IMR-90 (cell line): ENCODE data around the gene DUS2. TPM values are rescaled to one million over a fixed set of nuclear protein-coding genes. Genes with fewer than 3 reads are reported as not detected.
"Not testable (repeated sequence)": the region's sequence is repeated elsewhere in the genome, so short reads cannot be mapped to it uniquely, and the experiment has no call there.

Experiments used
- ATAC-seq: fragments of 200-7000 bp; cut with Tn5 transposase; 2 replicates; pipeline ENCODE4 v1.9.1; 2020; ENCODE audit warnings: low read depth, mild to moderate bottlenecking, moderate library complexity
- BruUV-seq: library from RNA; stranded (reverse); fragments of 400-500 nt; replicated peaks from 2 replicates; lab custom pipeline; 2021; lab: Mats Ljungman, UMichigan
- CTCF ChIA-PET: fragments of 300-600 bp; formaldehyde crosslinking; extraction: SDS; loops from one replicate; lab custom pipeline; 2021; ENCODE audit warnings: antibody characterized with exemption; lab: Yijun Ruan, JAX
- POLR2A ChIA-PET: fragments of 300-600 bp; sonication (Branson Sonifier 250); formaldehyde crosslinking; loops from one replicate; lab custom pipeline; 2022; ENCODE audit warnings: antibody characterized with exemption; ENCODE audit not compliant: unreplicated experiment; lab: Charles Lee
- DNase-seq: peaks from one replicate; pipeline ENCODE4 v3.0.0; 2013
- H2AFZ ChIP-seq: replicated peaks from 2 replicates; pipeline ENCODE3; 2013; ENCODE audit warnings: low read length, mild to moderate bottlenecking; ENCODE audit not compliant: poor library complexity
- H2AK5ac ChIP-seq: 2 replicates; pipeline ENCODE4 v1.6.1; 2013; ENCODE audit warnings: low read depth, low read length, inconsistent platforms
- H2AK9ac ChIP-seq: replicated peaks from 2 replicates; pipeline ENCODE3; 2013; ENCODE audit warnings: mild to moderate bottlenecking, low read depth, low read length, moderate library complexity; ENCODE audit not compliant: poor library complexity
- H2BK120ac ChIP-seq: 2 replicates; pipeline ENCODE4 v1.6.1; 2013; ENCODE audit warnings: low read depth, low read length, inconsistent platforms
- H2BK15ac ChIP-seq: 3 replicates; pipeline ENCODE4 v1.6.1; 2013; ENCODE audit warnings: low read depth, low read length, inconsistent platforms
- H2BK20ac ChIP-seq: 2 replicates; pipeline ENCODE4 v1.6.1; 2013; ENCODE audit warnings: low read depth, mild to moderate bottlenecking, inconsistent platforms, low read length, moderate library complexity
- H2BK5ac ChIP-seq: 2 replicates; pipeline ENCODE4 v1.6.1; 2013; ENCODE audit warnings: mild to moderate bottlenecking, low read depth, low read length, inconsistent platforms; ENCODE audit not compliant: poor library complexity, severe bottlenecking
- H3K14ac ChIP-seq: replicated peaks from 2 replicates; pipeline ENCODE4 v1.6.1; 2013; ENCODE audit warnings: low read depth, low read length, inconsistent platforms
- H3K18ac ChIP-seq: 2 replicates; pipeline ENCODE4 v1.6.1; 2013; ENCODE audit warnings: low read depth, low read length, control low read depth
- H3K23ac ChIP-seq: 2 replicates; pipeline ENCODE4 v1.6.1; 2013; ENCODE audit warnings: low read depth, low read length, inconsistent platforms
- H3K27ac ChIP-seq: 2 replicates; pipeline ENCODE4 v1.5.1; 2013; ENCODE audit warnings: mild to moderate bottlenecking, control low read depth, low read length; ENCODE audit not compliant: insufficient read depth
- H3K27me3 ChIP-seq: 2 replicates; pipeline ENCODE4 v1.6.1; 2013; ENCODE audit warnings: low read length; ENCODE audit not compliant: control insufficient read depth, insufficient read depth
- H3K36me3 ChIP-seq: 2 replicates; pipeline ENCODE4 v1.6.1; 2013; ENCODE audit warnings: low read length, mixed read lengths; ENCODE audit not compliant: control insufficient read depth, insufficient read depth
- H3K4ac ChIP-seq: 2 replicates; pipeline ENCODE4 v1.6.1; 2013; ENCODE audit warnings: low read depth, low read length, inconsistent platforms
- H3K4me1 ChIP-seq: 2 replicates; pipeline ENCODE4 v1.6.1; 2013; ENCODE audit warnings: low read length, mixed read lengths; ENCODE audit not compliant: control insufficient read depth, insufficient read depth
- H3K4me2 ChIP-seq: 2 replicates; pipeline ENCODE4 v1.6.1; 2013; ENCODE audit warnings: low read depth, mild to moderate bottlenecking, control low read depth, low read length, moderate library complexity
- H3K4me3 ChIP-seq: 2 replicates; pipeline ENCODE4 v1.5.1; 2013; ENCODE audit warnings: low read depth, mild to moderate bottlenecking, control low read depth, low read length, moderate library complexity; ENCODE audit not compliant: insufficient read depth
- H3K56ac ChIP-seq: 2 replicates; pipeline ENCODE4 v1.6.1; 2013; ENCODE audit warnings: low read length, inconsistent platforms; ENCODE audit not compliant: insufficient read depth; ENCODE audit errors: extremely low read depth
- H3K79me1 ChIP-seq, 2 experiments: 2 replicates each; pipeline ENCODE4 v1.6.1; 2013; ENCODE audit warnings: low read length in 2 of 2, inconsistent platforms in 1 of 2, low read depth in 1 of 2
- H3K9ac ChIP-seq: 2 replicates; pipeline ENCODE4 v1.6.1; 2013; ENCODE audit warnings: low read depth, low read length, control low read depth
- H3K9me1 ChIP-seq: 2 replicates; pipeline ENCODE4 v1.6.1; 2013; ENCODE audit warnings: low read length, inconsistent platforms; ENCODE audit not compliant: insufficient read depth
- H3K9me3 ChIP-seq: 2 replicates; pipeline ENCODE4 v1.6.1; 2013; ENCODE audit warnings: low read length; ENCODE audit not compliant: control insufficient read depth, insufficient read depth
- H4K20me1 ChIP-seq: 2 replicates; pipeline ENCODE4 v1.6.1; 2013; ENCODE audit warnings: low read length, inconsistent platforms; ENCODE audit not compliant: insufficient read depth
- H4K5ac ChIP-seq: 2 replicates; pipeline ENCODE4 v1.6.1; 2013; ENCODE audit warnings: mild to moderate bottlenecking, low read depth, low read length, control low read depth
- H4K8ac ChIP-seq, 2 experiments: 2 replicates each; pipeline ENCODE4 v1.6.1; 2013; ENCODE audit warnings: low read depth in 2 of 2, low read length in 2 of 2, control low read depth in 1 of 2, inconsistent platforms in 1 of 2
- H4K91ac ChIP-seq: 2 replicates; pipeline ENCODE4 v1.6.1; 2013; ENCODE audit warnings: low read depth, low read length, inconsistent platforms; ENCODE audit not compliant: insufficient read depth
- WGBS, 2 experiments: methylation state at CpG; one replicate each; pipeline versions ENCODE4 v1.1.5 to v1.1.7; 2013; ENCODE audit warnings: missing lambda C conversion rate in 2 of 2; ENCODE audit not compliant: insufficient read length in 1 of 2; ENCODE audit errors: extremely low coverage in 2 of 2; 5-methylcytosine and 5-hydroxymethylcytosine counted together
- dilution Hi-C: fragments of 300-500 bp; cut with HindIII; formaldehyde crosslinking; loops from one replicate; pipeline ENCODE4 v1.14.3; 2018; ENCODE audit warnings: low sequenced_read_pairs; ENCODE audit not compliant: unreplicated experiment
- in situ Hi-C: fragments of 300-500 bp; cut with MboI; formaldehyde crosslinking; loops from 3 replicates; pipeline ENCODE4 v1.14.3; 2019; ENCODE audit warnings: low sequenced_read_pairs, inconsistent platforms, mixed read lengths
- intact Hi-C: fragments of 100-400 bp; cut with micrococcal nuclease; formaldehyde crosslinking; loops from 2 replicates; pipeline ENCODE4 v1.10.0; 2022
- polyA plus RNA-seq, 3 experiments: library from polyadenylated mRNA; depleted of rRNA; stranded (reverse); fragments of >200 nt; gene quantifications; 2 replicates each; pipeline ENCODE4 v1.2.3, GENCODE V29; 2012; ENCODE audit warnings: low replicate concordance in 1 of 3
- total RNA-seq: library from RNA; depleted of rRNA; stranded (reverse); fragments of >200 nt; gene quantifications from 2 replicates; pipeline ENCODE4 v1.2.3, GENCODE V29; 2012

Gene DUS2
- total and polyA plus RNA-seq, 2 of the 4 experiments (the other 2 are of a cell fraction): 15.8 to 30.5 TPM

DNA sequence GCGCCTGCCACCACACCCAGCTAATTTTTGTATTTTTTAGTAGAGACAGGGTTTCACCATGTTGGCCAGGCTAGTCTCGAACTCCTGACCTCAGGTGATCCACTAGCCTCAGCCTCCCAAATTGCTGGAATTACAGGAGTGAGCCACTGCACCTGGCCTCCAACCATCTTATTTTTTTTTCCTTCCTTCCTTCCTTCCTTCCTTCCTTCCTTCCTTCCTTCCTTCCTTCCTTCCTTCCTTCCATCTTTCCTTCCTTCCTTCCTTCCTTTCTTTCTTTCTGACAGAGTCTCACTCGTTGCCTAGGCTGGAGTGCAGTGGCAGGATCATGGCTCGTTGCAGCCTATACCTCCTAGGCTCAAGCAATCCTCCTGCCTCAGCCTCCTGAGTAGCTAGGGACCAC lies 13.2 kb upstream of the DUS2 start:
- H2AK9ac ChIP-seq, H3K18ac ChIP-seq, H4K8ac ChIP-seq, intact Hi-C loops, H3K4me3 ChIP-seq, H3K4me2 ChIP-seq, H2BK120ac ChIP-seq, H2AFZ ChIP-seq, H3K56ac ChIP-seq, dilution Hi-C loops, H3K9ac ChIP-seq, H3K14ac ChIP-seq, H3K4me1 ChIP-seq, H3K27ac ChIP-seq, H2BK5ac ChIP-seq, in situ Hi-C loops, H3K9me1 ChIP-seq, ATAC-seq, BruUV-seq, H2BK15ac ChIP-seq, H3K23ac ChIP-seq, H4K5ac ChIP-seq, H3K36me3 ChIP-seq, H4K91ac ChIP-seq, H2AK5ac ChIP-seq, DNase-seq, H4K20me1 ChIP-seq, H3K9me3 ChIP-seq, H2BK20ac ChIP-seq, H3K79me1 ChIP-seq, POLR2A ChIA-PET, H3K4ac ChIP-seq: not testable (repeated sequence)
- H3K27me3 ChIP-seq: peaks cover 16% of the 10 kb centered on the region
- CTCF ChIA-PET: interaction anchor here (0.6 kb wide), 1 partner anchor 211 kb away, joined by 3 read pairs; no protein-coding TSS in a partner anchor
- WGBS, 2 experiments: 57% methylated on average over 1 of the region's 4 CpGs; no CpG with 5 or more reads in 1 of the 2 experiments
